Lower leg skin (tissue), 3 donors: ENCODE data around the gene REX1BD.

Source experiments
- POLR2A ChIP-seq, 2 donors: fragments of 450-650 bp; IDR thresholded peaks; one replicate each; pipeline ENCODE4 v1.6.1; 2016 to 2017; ENCODE audit warnings: antibody characterized with exemption in 2 of 2, mild to moderate bottlenecking in 1 of 2, moderate library complexity in 1 of 2
- TF ChIP-seq, protein P1 (sequence below), 3 donors: fragments of 450-650 bp; IDR thresholded peaks; one replicate each; pipeline ENCODE4 v1.5.1; 2016; ENCODE audit warnings: antibody characterized with exemption in 3 of 3, mild to moderate bottlenecking in 3 of 3, moderate library complexity in 2 of 3

GRCh38 chr19:18594824-18595373, 6.3 kb downstream of the REX1BD start:
- TF ChIP-seq, protein P1, sequence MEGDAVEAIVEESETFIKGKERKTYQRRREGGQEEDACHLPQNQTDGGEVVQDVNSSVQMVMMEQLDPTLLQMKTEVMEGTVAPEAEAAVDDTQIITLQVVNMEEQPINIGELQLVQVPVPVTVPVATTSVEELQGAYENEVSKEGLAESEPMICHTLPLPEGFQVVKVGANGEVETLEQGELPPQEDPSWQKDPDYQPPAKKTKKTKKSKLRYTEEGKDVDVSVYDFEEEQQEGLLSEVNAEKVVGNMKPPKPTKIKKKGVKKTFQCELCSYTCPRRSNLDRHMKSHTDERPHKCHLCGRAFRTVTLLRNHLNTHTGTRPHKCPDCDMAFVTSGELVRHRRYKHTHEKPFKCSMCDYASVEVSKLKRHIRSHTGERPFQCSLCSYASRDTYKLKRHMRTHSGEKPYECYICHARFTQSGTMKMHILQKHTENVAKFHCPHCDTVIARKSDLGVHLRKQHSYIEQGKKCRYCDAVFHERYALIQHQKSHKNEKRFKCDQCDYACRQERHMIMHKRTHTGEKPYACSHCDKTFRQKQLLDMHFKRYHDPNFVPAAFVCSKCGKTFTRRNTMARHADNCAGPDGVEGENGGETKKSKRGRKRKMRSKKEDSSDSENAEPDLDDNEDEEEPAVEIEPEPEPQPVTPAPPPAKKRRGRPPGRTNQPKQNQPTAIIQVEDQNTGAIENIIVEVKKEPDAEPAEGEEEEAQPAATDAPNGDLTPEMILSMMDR (IDR thresholded peaks at IDR 0.05): no peak
- no peak for TF ChIP-seq POLR2A (IDR thresholded peaks at IDR 0.05)
